Measurements from ENCODE around the gene ACP5. TPM values are rescaled to one million over a fixed set of nuclear protein-coding genes. Genes with fewer than 3 reads are reported as not detected.
"Not testable (repeated sequence)": the region's sequence is repeated elsewhere in the genome, so short reads cannot be mapped to it uniquely, and the experiment has no call there.

Gene ACP5
- total and polyA plus RNA-seq, 11 donors: 0.56 to 54.1 (median 2.8) TPM

- DNase-seq: no peak
- intact Hi-C loops (cut with DNase I): no loop called here
- H3K27ac ChIP-seq: no peak overlapping the region
- H3K4me3 ChIP-seq: no peak overlapping the region
- 70 to 78% (median 75%) methylated on average over 5 of the region's 5 CpGs for WGBS, 4 donors
- H3K4me1 ChIP-seq: peaks cover 0 to 5% (median 0%) of the 10 kb centered on the region in 12 donors
- H3K9me3 ChIP-seq: no peaks in the 10 kb centered on the region
- no peaks in the 10 kb centered on the region for H3K27me3 ChIP-seq
- TF ChIP-seq POLR2A (IDR thresholded peaks at IDR 0.05): no peak
- no peak for TF ChIP-seq CTCF (IDR thresholded peaks at IDR 0.05)
- no peak for ATAC-seq
- H3K36me3 ChIP-seq: no peaks in the 10 kb centered on the region
Observed at GRCh38 chr19:11570039-11570462, 7.4 kb downstream of the ACP5 start.

GRCh38 chr19:11566164-11566563 lies 11.3 kb downstream of the ACP5 start:
- Histone ChIP-seq H3K9me3 (no peaks in the 10 kb centered on the region), H3K27me3 (no peaks in the 10 kb centered on the region), H3K27ac (no peak overlapping the region), H3K4me1 (peaks cover 0 to 5% (median 0%) of the 10 kb centered on the region in 12 donors), H3K36me3 (no peaks in the 10 kb centered on the region), H3K4me3 (no peak overlapping the region)
- no peak for ATAC-seq
- TF ChIP-seq CTCF (IDR thresholded peaks at IDR 0.05) (no peak), POLR2A (IDR thresholded peaks at IDR 0.05) (no peak)
- 85 to 90% (median 88%) methylated on average over 2 of the region's 2 CpGs for WGBS, 4 donors
- DNase-seq: no peak
- intact Hi-C loops (cut with DNase I): no loop called here

GRCh38 chr19:11565649-11565980 lies 11.8 kb downstream of the ACP5 start:
- H3K27ac ChIP-seq; H3K27me3 ChIP-seq; H3K9me3 ChIP-seq; H3K36me3 ChIP-seq; DNase-seq; H3K4me1 ChIP-seq; ATAC-seq; intact Hi-C loops (cut with DNase I); H3K4me3 ChIP-seq: not testable (repeated sequence)
- WGBS, 4 donors: 90 to 94% (median 92%) methylated on average over 5 of the region's 5 CpGs

GRCh38 chr19:11564082-11564807 lies 13.2 kb downstream of the ACP5 start:
- H3K36me3 ChIP-seq; ATAC-seq; H3K27me3 ChIP-seq; H3K9me3 ChIP-seq; DNase-seq; H3K4me3 ChIP-seq; intact Hi-C loops (cut with DNase I); H3K27ac ChIP-seq: not testable (repeated sequence)
- H3K4me1 ChIP-seq: peaks cover 0 to 21% (median 10%) of the 10 kb centered on the region in 12 donors
- WGBS, 4 donors: 86 to 97% (median 96%) methylated on average over 6 of the region's 6 CpGs

GRCh38 chr19:11563532-11563931 lies 13.9 kb downstream of the ACP5 start:
- intact Hi-C loops (cut with DNase I): no loop called here
- TF ChIP-seq POLR2A (IDR thresholded peaks at IDR 0.05): no peak
- no peak for TF ChIP-seq CTCF (IDR thresholded peaks at IDR 0.05)
- WGBS, 4 donors: 75 to 85% (median 80%) methylated on average over 8 of the region's 8 CpGs

More at GRCh38 chr19:11563532-11563931, 13.9 kb downstream of the ACP5 start:
- no peaks in the 10 kb centered on the region for H3K36me3 ChIP-seq
- DNase-seq: no peak
- no peak overlapping the region for H3K4me3 ChIP-seq
- H3K4me1 ChIP-seq: peaks cover 0 to 19% (median 11%) of the 10 kb centered on the region in 12 donors
- H3K9me3 ChIP-seq: no peaks in the 10 kb centered on the region
- H3K27ac ChIP-seq: no peak overlapping the region
- no peaks in the 10 kb centered on the region for H3K27me3 ChIP-seq
- no peak for ATAC-seq
